ENCODE data around the gene TFDP2. TPM values are rescaled to one million over a fixed set of nuclear protein-coding genes. Genes with fewer than 3 reads are reported as not detected.

The TFDP2 gene
- total RNA-seq, 1 experiment from 2014 or later: 48.2 TPM

DNA sequence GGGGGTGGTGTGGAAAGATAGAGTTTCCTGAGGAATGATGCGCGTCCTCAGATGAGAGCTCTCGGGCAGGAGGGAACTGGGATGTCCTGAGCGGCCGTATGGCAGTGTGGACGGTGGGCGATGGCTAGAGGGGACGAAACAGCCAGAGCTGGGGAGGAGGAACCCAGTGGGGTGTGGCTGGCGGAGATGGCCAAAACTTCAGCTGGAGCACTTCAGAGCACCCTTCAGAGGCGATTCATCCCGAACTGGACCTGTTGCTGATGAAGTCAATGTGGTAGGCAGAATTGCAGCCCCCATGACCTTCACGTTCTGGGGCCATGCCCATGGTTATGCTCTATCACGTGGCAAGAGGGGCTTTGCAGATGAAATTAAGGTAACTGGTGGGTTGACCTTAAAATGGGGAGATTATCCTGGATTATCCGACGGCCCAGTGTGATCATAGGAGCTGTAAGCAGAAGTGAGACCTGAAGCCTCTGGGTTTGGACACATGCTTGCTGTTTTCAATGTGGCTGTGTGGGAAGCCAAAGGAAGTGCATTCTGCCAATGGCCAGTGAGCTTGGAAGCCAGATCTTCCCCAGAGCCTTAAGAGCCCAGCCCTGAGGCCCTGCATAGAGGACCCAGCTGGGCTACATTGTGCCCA lies 220.6 kb downstream of the TFDP2 start (continued):
- TF ChIP-seq, protein P1, sequence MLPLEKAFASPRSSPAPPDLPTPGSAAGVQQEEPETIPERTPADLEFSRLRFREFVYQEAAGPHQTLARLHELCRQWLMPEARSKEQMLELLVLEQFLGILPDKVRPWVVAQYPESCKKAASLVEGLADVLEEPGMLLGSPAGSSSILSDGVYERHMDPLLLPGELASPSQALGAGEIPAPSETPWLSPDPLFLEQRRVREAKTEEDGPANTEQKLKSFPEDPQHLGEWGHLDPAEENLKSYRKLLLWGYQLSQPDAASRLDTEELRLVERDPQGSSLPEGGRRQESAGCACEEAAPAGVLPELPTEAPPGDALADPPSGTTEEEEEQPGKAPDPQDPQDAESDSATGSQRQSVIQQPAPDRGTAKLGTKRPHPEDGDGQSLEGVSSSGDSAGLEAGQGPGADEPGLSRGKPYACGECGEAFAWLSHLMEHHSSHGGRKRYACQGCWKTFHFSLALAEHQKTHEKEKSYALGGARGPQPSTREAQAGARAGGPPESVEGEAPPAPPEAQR (CRISPR knock-in tag; IDR thresholded peaks at IDR 0.05): no peak
- TF ChIP-seq, protein P2, sequence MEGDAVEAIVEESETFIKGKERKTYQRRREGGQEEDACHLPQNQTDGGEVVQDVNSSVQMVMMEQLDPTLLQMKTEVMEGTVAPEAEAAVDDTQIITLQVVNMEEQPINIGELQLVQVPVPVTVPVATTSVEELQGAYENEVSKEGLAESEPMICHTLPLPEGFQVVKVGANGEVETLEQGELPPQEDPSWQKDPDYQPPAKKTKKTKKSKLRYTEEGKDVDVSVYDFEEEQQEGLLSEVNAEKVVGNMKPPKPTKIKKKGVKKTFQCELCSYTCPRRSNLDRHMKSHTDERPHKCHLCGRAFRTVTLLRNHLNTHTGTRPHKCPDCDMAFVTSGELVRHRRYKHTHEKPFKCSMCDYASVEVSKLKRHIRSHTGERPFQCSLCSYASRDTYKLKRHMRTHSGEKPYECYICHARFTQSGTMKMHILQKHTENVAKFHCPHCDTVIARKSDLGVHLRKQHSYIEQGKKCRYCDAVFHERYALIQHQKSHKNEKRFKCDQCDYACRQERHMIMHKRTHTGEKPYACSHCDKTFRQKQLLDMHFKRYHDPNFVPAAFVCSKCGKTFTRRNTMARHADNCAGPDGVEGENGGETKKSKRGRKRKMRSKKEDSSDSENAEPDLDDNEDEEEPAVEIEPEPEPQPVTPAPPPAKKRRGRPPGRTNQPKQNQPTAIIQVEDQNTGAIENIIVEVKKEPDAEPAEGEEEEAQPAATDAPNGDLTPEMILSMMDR (IDR thresholded peaks at IDR 0.05): no peak
- TF ChIP-seq ELF4 (CRISPR knock-in tag; IDR thresholded peaks at IDR 0.05; ENCODE audit: low read depth): no peak

DNA sequence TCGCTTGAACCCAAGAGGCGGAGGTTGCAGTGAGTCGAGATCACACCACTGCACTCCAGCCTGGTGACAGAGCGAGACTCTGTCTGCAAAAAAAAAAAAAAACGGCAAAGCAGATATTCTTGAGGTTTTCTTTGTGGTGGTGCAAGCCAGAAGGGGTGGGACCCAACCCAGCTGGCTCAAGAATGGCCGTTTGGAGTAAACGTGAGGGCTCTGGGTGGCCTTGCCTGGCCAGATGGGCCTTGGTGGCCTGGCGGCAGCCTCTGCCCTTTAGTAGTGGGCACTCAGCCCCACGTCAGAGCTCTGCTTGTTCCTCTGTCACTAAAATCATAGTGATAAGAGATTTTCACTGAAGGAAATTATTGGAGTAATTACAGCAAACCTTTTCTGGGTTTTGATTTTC lies 222.4 kb downstream of the TFDP2 start:
- H3K4me1 Mint-ChIP-seq: peaks cover 8% of the 10 kb centered on the region
- DNase-seq (ENCODE audit: low spot score): no peak
- CTCF ChIA-PET: interaction anchor here (0.7 to 1.6 kb wide), 2 partner anchors 42 to 282 kb away, joined by 4 to 6 read pairs; no protein-coding TSS in a partner anchor
- H3K27me3 Mint-ChIP-seq (ENCODE audit: low read depth): no peaks in the 10 kb centered on the region
- H3K4me3 Mint-ChIP-seq: no peak overlapping the region
- POLR2A ChIA-PET: no interaction called here
- H3K36me3 Mint-ChIP-seq: peaks cover 43% of the 10 kb centered on the region
- ATAC-seq: no peak; the same call in 1 of the 2 replicates
- no peak overlapping the region for H3K27ac Mint-ChIP-seq
- no peaks in the 10 kb centered on the region for H3K9me3 Mint-ChIP-seq
- TF ChIP-seq, protein P3, sequence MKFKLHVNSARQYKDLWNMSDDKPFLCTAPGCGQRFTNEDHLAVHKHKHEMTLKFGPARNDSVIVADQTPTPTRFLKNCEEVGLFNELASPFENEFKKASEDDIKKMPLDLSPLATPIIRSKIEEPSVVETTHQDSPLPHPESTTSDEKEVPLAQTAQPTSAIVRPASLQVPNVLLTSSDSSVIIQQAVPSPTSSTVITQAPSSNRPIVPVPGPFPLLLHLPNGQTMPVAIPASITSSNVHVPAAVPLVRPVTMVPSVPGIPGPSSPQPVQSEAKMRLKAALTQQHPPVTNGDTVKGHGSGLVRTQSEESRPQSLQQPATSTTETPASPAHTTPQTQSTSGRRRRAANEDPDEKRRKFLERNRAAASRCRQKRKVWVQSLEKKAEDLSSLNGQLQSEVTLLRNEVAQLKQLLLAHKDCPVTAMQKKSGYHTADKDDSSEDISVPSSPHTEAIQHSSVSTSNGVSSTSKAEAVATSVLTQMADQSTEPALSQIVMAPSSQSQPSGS (CRISPR knock-in tag; IDR thresholded peaks at IDR 0.05; ENCODE audit: borderline replicate concordance, low read depth): no peak
- TF ChIP-seq, protein P1 (CRISPR knock-in tag; IDR thresholded peaks at IDR 0.05): no peak
- TF ChIP-seq, protein P4, sequence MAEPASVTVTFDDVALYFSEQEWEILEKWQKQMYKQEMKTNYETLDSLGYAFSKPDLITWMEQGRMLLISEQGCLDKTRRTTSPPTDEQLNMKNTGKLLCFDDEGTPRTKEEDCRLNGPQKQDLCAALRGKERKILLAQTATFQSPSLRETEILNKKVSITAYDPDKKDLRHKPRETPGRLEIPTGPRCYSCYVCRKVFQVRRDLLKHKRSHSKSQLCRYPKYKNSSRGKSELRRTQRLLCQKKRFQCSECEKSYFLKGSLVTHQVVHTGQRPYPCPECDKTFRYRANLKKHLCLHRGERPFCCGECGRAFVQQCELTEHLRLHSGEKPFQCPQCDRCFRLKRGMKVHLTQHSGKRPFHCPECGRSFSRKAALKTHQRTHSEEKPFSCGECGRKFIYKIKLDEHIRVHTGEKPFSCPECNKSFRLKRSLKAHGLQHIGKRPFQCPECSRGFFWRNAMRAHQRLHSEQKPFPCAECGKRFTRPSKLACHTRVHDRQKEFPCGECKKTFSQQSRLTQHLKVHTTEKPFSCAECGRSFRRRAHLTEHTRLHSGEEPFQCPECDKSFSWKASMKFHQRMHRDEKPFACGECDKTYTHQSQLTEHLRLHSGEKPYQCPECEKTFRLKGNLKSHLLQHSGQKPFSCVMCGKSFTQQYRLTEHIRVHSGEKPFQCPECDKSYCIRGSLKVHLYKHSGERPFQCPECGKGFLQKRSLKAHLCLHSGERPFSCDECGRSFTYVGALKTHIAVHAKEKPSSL (CRISPR knock-in tag; conservative IDR thresholded peaks at IDR 0.05): no peak
- TF ChIP-seq GTF2I (CRISPR knock-in tag; conservative IDR thresholded peaks at IDR 0.05) (no peak), SMAD4 (CRISPR knock-in tag; IDR thresholded peaks at IDR 0.05) (no peak), MYBL2 (CRISPR knock-in tag; IDR thresholded peaks at IDR 0.05) (no peak), ZBTB21 (CRISPR knock-in tag; IDR thresholded peaks at IDR 0.05; ENCODE audit: borderline replicate concordance) (no peak), TP53 (CRISPR knock-in tag; IDR thresholded peaks at IDR 0.05) (no peak), CREB1 (CRISPR knock-in tag; IDR thresholded peaks at IDR 0.05) (no peak), ZNF138 (CRISPR knock-in tag; conservative IDR thresholded peaks at IDR 0.05) (no peak), ZNF263 (CRISPR knock-in tag; IDR thresholded peaks at IDR 0.05; ENCODE audit: low read depth) (no peak), OVOL2 (CRISPR knock-in tag; IDR thresholded peaks at IDR 0.05; ENCODE audit: borderline replicate concordance) (no peak), PRRX2 (CRISPR knock-in tag; IDR thresholded peaks at IDR 0.05) (no peak), NFYB (CRISPR knock-in tag; conservative IDR thresholded peaks at IDR 0.05; ENCODE audit: low read depth) (no peak)
- TF ChIP-seq, protein P2 (IDR thresholded peaks at IDR 0.05): no peak
- TF ChIP-seq, protein P5, sequence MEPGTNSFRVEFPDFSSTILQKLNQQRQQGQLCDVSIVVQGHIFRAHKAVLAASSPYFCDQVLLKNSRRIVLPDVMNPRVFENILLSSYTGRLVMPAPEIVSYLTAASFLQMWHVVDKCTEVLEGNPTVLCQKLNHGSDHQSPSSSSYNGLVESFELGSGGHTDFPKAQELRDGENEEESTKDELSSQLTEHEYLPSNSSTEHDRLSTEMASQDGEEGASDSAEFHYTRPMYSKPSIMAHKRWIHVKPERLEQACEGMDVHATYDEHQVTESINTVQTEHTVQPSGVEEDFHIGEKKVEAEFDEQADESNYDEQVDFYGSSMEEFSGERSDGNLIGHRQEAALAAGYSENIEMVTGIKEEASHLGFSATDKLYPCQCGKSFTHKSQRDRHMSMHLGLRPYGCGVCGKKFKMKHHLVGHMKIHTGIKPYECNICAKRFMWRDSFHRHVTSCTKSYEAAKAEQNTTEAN (CRISPR knock-in tag; IDR thresholded peaks at IDR 0.05): no peak
- TF ChIP-seq, protein P6, sequence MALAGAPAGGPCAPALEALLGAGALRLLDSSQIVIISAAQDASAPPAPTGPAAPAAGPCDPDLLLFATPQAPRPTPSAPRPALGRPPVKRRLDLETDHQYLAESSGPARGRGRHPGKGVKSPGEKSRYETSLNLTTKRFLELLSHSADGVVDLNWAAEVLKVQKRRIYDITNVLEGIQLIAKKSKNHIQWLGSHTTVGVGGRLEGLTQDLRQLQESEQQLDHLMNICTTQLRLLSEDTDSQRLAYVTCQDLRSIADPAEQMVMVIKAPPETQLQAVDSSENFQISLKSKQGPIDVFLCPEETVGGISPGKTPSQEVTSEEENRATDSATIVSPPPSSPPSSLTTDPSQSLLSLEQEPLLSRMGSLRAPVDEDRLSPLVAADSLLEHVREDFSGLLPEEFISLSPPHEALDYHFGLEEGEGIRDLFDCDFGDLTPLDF (CRISPR knock-in tag; IDR thresholded peaks at IDR 0.05): no peak
- TF ChIP-seq, protein P7, sequence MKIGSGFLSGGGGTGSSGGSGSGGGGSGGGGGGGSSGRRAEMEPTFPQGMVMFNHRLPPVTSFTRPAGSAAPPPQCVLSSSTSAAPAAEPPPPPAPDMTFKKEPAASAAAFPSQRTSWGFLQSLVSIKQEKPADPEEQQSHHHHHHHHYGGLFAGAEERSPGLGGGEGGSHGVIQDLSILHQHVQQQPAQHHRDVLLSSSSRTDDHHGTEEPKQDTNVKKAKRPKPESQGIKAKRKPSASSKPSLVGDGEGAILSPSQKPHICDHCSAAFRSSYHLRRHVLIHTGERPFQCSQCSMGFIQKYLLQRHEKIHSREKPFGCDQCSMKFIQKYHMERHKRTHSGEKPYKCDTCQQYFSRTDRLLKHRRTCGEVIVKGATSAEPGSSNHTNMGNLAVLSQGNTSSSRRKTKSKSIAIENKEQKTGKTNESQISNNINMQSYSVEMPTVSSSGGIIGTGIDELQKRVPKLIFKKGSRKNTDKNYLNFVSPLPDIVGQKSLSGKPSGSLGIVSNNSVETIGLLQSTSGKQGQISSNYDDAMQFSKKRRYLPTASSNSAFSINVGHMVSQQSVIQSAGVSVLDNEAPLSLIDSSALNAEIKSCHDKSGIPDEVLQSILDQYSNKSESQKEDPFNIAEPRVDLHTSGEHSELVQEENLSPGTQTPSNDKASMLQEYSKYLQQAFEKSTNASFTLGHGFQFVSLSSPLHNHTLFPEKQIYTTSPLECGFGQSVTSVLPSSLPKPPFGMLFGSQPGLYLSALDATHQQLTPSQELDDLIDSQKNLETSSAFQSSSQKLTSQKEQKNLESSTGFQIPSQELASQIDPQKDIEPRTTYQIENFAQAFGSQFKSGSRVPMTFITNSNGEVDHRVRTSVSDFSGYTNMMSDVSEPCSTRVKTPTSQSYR (CRISPR knock-in tag; IDR thresholded peaks at IDR 0.05): no peak

All from WTC11 (cell line).